ENCODE measurements around the gene ZC3H13.

- TF ChIP-seq CTCF (IDR thresholded peaks at IDR 0.05) (no peak), POLR2A (IDR thresholded peaks at IDR 0.05) (no peak)
Observed at GRCh38 chr13:46051968-46052318, 603 bp downstream of the ZC3H13 start.
